HL-60 (cell line): ENCODE results near the gene ELAVL1.
A peak's percentile ranks its signal among the peaks of the same experiment; 100 is the strongest.

ENCODE experiments used
- DNase-seq, 2 experiments: peaks; one replicate each; pipeline ENCODE4 v3.0.0-alpha.2; 2010 to 2020; ENCODE audit warnings: low read depth in 1 of 2, low spot score in 1 of 2
- H3K27ac ChIP-seq: fragments of 250-450 bp; sonication (Bioruptor Pico); replicated peaks from 2 replicates; pipeline ENCODE4 v1.5.1; 2020; ENCODE audit warnings: mild to moderate bottlenecking, moderate library complexity
- H3K27me3 ChIP-seq: fragments of 250-450 bp; sonication (Bioruptor Pico); 2 replicates; pipeline ENCODE4 v1.5.1; 2021; ENCODE audit warnings: mild to moderate bottlenecking, moderate library complexity; ENCODE audit not compliant: insufficient read depth, poor library complexity, severe bottlenecking
- H3K4me3 ChIP-seq: replicated peaks from 2 replicates; pipeline ENCODE4 v1.5.1; 2011; ENCODE audit warnings: mild to moderate bottlenecking, control low read depth, low read length; ENCODE audit not compliant: insufficient read depth
- GABPA ChIP-seq: IDR thresholded peaks from 2 replicates; pipeline ENCODE4 v1.6.1; 2012; ENCODE audit warnings: low read depth
- POLR2AphosphoS5 ChIP-seq: IDR thresholded peaks from 2 replicates; pipeline ENCODE4 v1.6.1; 2012; ENCODE audit warnings: low read depth
- SPI1 ChIP-seq: IDR thresholded peaks from 2 replicates; pipeline ENCODE4 v1.6.1; 2012; ENCODE audit warnings: low read depth, mild to moderate bottlenecking, borderline replicate concordance
- TF ChIP-seq, protein P1 (sequence below): IDR thresholded peaks from one replicate; pipeline ENCODE4 v1.5.1; 2011; ENCODE audit warnings: low read length, control low read depth, inconsistent platforms; ENCODE audit not compliant: insufficient read depth
- TF ChIP-seq, protein P2 (sequence below): IDR thresholded peaks from 2 replicates; pipeline ENCODE4 v1.6.1; 2012; ENCODE audit warnings: low read depth; ENCODE audit not compliant: insufficient replicate concordance

ELAVL1 gene

DNA sequence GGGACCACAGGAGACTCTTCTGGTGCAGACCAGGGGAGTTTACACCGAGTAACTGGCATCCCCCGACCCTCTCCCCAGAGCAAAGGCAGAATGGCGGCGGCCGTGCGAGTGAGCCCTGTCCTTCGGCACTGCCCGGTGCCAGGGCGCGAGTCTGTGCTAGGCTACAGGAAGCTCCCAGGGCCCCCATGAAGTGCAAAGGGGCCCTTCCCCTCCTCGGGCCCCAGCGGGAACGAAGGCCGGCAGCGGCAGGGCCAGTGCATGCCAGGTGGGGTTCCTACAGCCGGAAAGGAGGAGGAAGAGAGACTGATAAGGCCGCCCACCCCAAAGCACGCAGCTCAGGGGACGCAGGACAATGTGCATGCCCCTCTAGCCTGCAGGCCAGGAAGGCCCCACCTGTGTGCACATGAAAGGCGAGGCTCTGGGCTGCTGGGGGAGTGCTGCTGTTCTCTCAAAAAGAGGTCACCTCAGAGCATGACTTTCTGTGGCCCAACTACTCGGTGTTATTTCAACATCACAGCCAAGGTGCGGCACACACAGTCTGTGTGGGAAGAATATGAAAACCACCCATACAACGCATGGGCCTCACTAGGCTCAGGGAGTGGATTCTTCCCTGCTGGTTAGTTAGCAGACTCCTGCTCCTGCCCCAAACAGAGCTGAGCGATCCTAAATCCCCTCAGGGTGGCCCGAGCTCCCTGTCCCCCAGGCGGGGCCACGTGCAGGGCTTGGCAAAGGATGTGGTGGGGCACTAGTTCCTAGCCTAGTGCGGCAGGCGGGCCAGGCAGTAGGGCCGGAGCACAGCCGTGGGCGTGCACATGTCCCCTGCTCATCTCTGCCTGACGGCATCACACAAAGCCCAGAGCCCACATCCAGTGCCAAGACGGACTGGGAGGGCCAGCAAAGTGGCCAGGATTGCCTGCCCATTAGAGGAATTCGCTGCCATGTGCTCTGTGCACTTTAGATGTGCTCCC, 33.6 kb downstream of the ELAVL1 start:
- Histone ChIP-seq H3K27ac (no peak overlapping the region), H3K27me3 (no peaks in the 10 kb centered on the region), H3K4me3 (no peak overlapping the region)
- DNase-seq, result peak in 1 of 2 experiments; percentile 46
- TF ChIP-seq, protein P1, sequence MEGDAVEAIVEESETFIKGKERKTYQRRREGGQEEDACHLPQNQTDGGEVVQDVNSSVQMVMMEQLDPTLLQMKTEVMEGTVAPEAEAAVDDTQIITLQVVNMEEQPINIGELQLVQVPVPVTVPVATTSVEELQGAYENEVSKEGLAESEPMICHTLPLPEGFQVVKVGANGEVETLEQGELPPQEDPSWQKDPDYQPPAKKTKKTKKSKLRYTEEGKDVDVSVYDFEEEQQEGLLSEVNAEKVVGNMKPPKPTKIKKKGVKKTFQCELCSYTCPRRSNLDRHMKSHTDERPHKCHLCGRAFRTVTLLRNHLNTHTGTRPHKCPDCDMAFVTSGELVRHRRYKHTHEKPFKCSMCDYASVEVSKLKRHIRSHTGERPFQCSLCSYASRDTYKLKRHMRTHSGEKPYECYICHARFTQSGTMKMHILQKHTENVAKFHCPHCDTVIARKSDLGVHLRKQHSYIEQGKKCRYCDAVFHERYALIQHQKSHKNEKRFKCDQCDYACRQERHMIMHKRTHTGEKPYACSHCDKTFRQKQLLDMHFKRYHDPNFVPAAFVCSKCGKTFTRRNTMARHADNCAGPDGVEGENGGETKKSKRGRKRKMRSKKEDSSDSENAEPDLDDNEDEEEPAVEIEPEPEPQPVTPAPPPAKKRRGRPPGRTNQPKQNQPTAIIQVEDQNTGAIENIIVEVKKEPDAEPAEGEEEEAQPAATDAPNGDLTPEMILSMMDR, result no peak
- TF ChIP-seq SPI1 (no peak), POLR2AphosphoS5 (no peak)
- TF ChIP-seq, protein P2, sequence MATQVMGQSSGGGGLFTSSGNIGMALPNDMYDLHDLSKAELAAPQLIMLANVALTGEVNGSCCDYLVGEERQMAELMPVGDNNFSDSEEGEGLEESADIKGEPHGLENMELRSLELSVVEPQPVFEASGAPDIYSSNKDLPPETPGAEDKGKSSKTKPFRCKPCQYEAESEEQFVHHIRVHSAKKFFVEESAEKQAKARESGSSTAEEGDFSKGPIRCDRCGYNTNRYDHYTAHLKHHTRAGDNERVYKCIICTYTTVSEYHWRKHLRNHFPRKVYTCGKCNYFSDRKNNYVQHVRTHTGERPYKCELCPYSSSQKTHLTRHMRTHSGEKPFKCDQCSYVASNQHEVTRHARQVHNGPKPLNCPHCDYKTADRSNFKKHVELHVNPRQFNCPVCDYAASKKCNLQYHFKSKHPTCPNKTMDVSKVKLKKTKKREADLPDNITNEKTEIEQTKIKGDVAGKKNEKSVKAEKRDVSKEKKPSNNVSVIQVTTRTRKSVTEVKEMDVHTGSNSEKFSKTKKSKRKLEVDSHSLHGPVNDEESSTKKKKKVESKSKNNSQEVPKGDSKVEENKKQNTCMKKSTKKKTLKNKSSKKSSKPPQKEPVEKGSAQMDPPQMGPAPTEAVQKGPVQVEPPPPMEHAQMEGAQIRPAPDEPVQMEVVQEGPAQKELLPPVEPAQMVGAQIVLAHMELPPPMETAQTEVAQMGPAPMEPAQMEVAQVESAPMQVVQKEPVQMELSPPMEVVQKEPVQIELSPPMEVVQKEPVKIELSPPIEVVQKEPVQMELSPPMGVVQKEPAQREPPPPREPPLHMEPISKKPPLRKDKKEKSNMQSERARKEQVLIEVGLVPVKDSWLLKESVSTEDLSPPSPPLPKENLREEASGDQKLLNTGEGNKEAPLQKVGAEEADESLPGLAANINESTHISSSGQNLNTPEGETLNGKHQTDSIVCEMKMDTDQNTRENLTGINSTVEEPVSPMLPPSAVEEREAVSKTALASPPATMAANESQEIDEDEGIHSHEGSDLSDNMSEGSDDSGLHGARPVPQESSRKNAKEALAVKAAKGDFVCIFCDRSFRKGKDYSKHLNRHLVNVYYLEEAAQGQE, result no peak

DNA sequence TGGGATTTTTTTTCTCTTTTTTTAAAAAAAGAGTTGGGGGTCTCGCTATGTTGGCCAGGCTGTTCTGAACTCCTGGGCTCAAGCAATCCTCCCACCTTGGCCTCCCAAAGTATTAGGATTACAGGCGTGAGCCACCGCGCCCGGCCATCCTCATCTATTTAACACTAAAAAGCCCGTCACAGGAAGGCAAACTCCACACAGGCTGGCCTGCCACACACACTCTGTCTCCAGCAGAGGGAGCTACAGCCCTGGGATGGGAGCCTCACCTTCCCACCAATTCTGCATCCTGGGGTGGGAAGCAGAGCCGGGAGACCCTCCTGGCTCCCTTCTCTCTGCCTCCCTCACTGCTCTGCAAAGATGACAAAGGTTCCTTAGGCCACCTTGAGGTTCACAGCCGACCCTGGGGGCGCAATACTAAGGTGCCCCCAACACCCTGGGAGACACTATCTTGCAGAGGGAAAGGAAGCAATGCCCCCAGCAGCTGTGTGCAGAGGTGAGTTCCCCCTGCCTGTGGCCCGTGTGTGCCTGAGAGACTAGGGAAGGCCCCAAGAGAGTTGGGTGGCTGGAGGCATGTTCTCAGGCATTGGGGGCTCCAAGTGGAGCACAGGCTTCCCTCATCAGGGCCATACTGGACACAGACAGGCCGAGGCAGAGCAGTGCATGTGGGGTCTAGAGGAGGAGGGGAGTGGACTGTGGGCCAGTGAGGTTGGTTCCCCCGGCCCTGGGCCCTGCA, 34.6 kb downstream of the ELAVL1 start:
- H3K4me3 ChIP-seq, result no peak overlapping the region
- H3K27ac ChIP-seq, result no peak overlapping the region
- TF ChIP-seq, protein P2, result no peak
- TF ChIP-seq, protein P1, result peak; percentile 63
- DNase-seq, result peak in 1 of 2 experiments; percentile 39
- no peaks in the 10 kb centered on the region for H3K27me3 ChIP-seq

DNA sequence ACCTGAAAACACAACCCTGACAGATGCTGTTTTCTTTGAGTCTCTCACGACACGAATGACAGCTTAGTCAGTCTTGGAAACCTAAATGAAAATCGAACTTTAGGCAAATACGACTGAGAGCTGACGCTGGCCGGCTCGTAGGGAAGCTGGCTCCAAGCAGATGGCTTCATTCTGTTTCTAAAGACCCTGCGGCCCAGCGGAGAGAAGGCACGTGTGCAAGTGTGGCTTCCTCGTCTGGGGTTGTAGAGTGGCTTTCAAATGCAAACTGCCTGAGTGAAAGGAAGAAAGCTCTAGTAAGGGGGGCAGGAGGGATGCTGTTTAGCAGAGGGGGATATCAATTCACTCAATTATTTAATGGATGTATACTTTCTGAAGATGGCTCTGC, 35.9 kb downstream of the ELAVL1 start:
- TF ChIP-seq, protein P1, result no peak
- TF ChIP-seq SPI1, result no peak
- no peak for TF ChIP-seq GABPA
- no peak for TF ChIP-seq POLR2AphosphoS5
- TF ChIP-seq, protein P2, result no peak
- no peak for DNase-seq
- H3K4me3 ChIP-seq, result no peak overlapping the region
- H3K27ac ChIP-seq, result no peak overlapping the region
- no peaks in the 10 kb centered on the region for H3K27me3 ChIP-seq
